Neural cell (in vitro differentiated cells): ENCODE measurements around the gene ITGB1BP1. TPM values are rescaled to one million over a fixed set of nuclear protein-coding genes. Genes with fewer than 3 reads are reported as not detected.

Experiments
- H2AFZ ChIP-seq: fragments of 200-600, 300-800 bp; sonication (generic), shearing (Covaris generic); 2 replicates; pipeline ENCODE4 v1.6.0; 2014; ENCODE audit warnings: low read depth, mild to moderate bottlenecking, antibody characterized with exemption, low read length, moderate library complexity
- H3F3A ChIP-seq: fragments of 200-600 bp; shearing (Covaris generic); 2 replicates; pipeline ENCODE4 v1.6.1; 2016; ENCODE audit warnings: mild to moderate bottlenecking, moderate library complexity, mixed read lengths, antibody characterized with exemption, low read length; ENCODE audit not compliant: insufficient read depth, poor library complexity, severe bottlenecking
- H3K27ac ChIP-seq: fragments of 200-600, 300-800 bp; sonication (generic), shearing (Covaris generic); 2 replicates; pipeline ENCODE4 v1.5.1; 2014; ENCODE audit warnings: mild to moderate bottlenecking, low read length, moderate library complexity
- H3K27me3 ChIP-seq: fragments of 300-800, 200-600 bp; sonication (generic), shearing (Covaris generic); 2 replicates; pipeline ENCODE4 v1.6.0; 2014; ENCODE audit warnings: mild to moderate bottlenecking, low read depth, low read length, moderate library complexity; ENCODE audit not compliant: insufficient read depth
- H3K36me3 ChIP-seq: fragments of 300-800, 200-600 bp; sonication (generic), shearing (Covaris generic); 2 replicates; pipeline ENCODE4 v1.5.1; 2014; ENCODE audit warnings: mild to moderate bottlenecking, antibody characterized with exemption, low read length, moderate library complexity; ENCODE audit not compliant: insufficient read depth
- H3K4me2 ChIP-seq: fragments of 300-800, 200-600 bp; sonication (generic), shearing (Covaris generic); 2 replicates; pipeline ENCODE4 v1.6.0; 2014; ENCODE audit warnings: mild to moderate bottlenecking, low read length
- H3K4me3 ChIP-seq: fragments of 300-800, 200-600 bp; sonication (generic), shearing (Covaris generic); 2 replicates; pipeline ENCODE4 v1.5.1; 2014; ENCODE audit warnings: mild to moderate bottlenecking, low read length, moderate library complexity
- H3K79me2 ChIP-seq: fragments of 200-600 bp; shearing (Covaris generic); replicated peaks from 2 replicates; pipeline ENCODE4 v1.6.0; 2014; ENCODE audit warnings: mild to moderate bottlenecking, low read length, moderate library complexity; ENCODE audit not compliant: insufficient read depth
- H3K9ac ChIP-seq: fragments of 300-800, 200-600 bp; sonication (generic), shearing (Covaris generic); 2 replicates; pipeline ENCODE4 v1.6.1; 2016; ENCODE audit warnings: mild to moderate bottlenecking, low read length, mixed read lengths
- H3K9me2 ChIP-seq: fragments of 200-600 bp; shearing (Covaris generic); 2 replicates; pipeline ENCODE4 v1.6.1; 2016; ENCODE audit warnings: mild to moderate bottlenecking, low read length, mixed read lengths; ENCODE audit not compliant: insufficient read depth
- H3K9me3 ChIP-seq: fragments of 200-600, 300-800 bp; sonication (generic), shearing (Covaris generic); 2 replicates; pipeline ENCODE4 v1.6.1; 2016; ENCODE audit warnings: mild to moderate bottlenecking, mixed run types, low read length, moderate library complexity, mixed read lengths
- H4K20me1 ChIP-seq: fragments of 200-600 bp; shearing (Covaris generic); 2 replicates; pipeline ENCODE4 v1.6.1; 2016; ENCODE audit warnings: mild to moderate bottlenecking, mixed run types; ENCODE audit not compliant: insufficient read depth
- CTCF ChIP-seq: fragments of 450-650 bp; IDR thresholded peaks from 2 replicates; pipeline ENCODE4 v1.5.1; 2014; ENCODE audit warnings: antibody characterized with exemption, mild to moderate bottlenecking, moderate library complexity; ENCODE audit not compliant: poor library complexity, severe bottlenecking
- EP300 ChIP-seq: fragments of 450-650 bp; conservative IDR thresholded peaks from 2 replicates; pipeline ENCODE4 v1.6.1; 2014; ENCODE audit warnings: antibody characterized with exemption, mild to moderate bottlenecking, moderate library complexity; ENCODE audit not compliant: poor library complexity, severe bottlenecking
- EZH2 ChIP-seq: fragments of 200-600, 300-800 bp; shearing (Covaris generic), sonication (generic); IDR thresholded peaks from 2 replicates; pipeline ENCODE4 v1.6.1; 2014; ENCODE audit warnings: antibody characterized with exemption, low read length, borderline replicate concordance, mild to moderate bottlenecking; ENCODE audit not compliant: insufficient read depth, poor library complexity, severe bottlenecking
- MXI1 ChIP-seq: fragments of 450-650 bp; conservative IDR thresholded peaks from 2 replicates; pipeline ENCODE4 v1.6.1; 2014; ENCODE audit warnings: antibody characterized with exemption, mild to moderate bottlenecking; ENCODE audit not compliant: poor library complexity, severe bottlenecking
- POLR2AphosphoS5 ChIP-seq: IDR thresholded peaks from 2 replicates; pipeline ENCODE4 v1.6.1; 2012
- RAD21 ChIP-seq: fragments of 450-650 bp; conservative IDR thresholded peaks from 2 replicates; pipeline ENCODE4 v1.6.1; 2014; ENCODE audit warnings: antibody characterized with exemption, mild to moderate bottlenecking, moderate library complexity
- REST ChIP-seq: IDR thresholded peaks from 2 replicates; pipeline ENCODE4 v1.6.1; 2012; ENCODE audit warnings: borderline replicate concordance
- SMC3 ChIP-seq: fragments of 450-650 bp; conservative IDR thresholded peaks from 2 replicates; pipeline ENCODE4 v1.6.1; 2014; ENCODE audit warnings: antibody characterized with exemption, mild to moderate bottlenecking, moderate library complexity; ENCODE audit not compliant: poor library complexity
- TAF1 ChIP-seq: IDR thresholded peaks from 2 replicates; pipeline ENCODE4 v1.6.1; 2012; ENCODE audit warnings: low read depth
- polyA plus RNA-seq: library from polyadenylated mRNA; depleted of rRNA; stranded (reverse); fragments of >200 nt; gene quantifications from 2 replicates; pipeline ENCODE4 v1.2.3, GENCODE V29; 2014

ITGB1BP1 gene
- polyA plus RNA-seq, 1 donor from 2014 or later, result 98.0 TPM

GRCh38 chr2:9420495-9420894, 2.8 kb downstream of the ITGB1BP1 start:
- no peaks in the 10 kb centered on the region for H3K36me3 ChIP-seq
- no peak overlapping the region for H3K9ac ChIP-seq
- H3K27me3 ChIP-seq, result no peaks in the 10 kb centered on the region
- peaks cover 36% of the 10 kb centered on the region for H3K79me2 ChIP-seq
- no peaks in the 10 kb centered on the region for H4K20me1 ChIP-seq
- no peak overlapping the region for H3K27ac ChIP-seq
- no peaks in the 10 kb centered on the region for H3F3A ChIP-seq
- no peak overlapping the region for H2AFZ ChIP-seq
- H3K9me2 ChIP-seq, result no peaks in the 10 kb centered on the region
- H3K4me3 ChIP-seq, result peak overlapping the region; percentile 40
- TF ChIP-seq POLR2AphosphoS5 (no peak), EP300 (no peak), MXI1 (no peak), TAF1 (no peak), RAD21 (no peak), SMC3 (no peak), EZH2 (no peak), CTCF (no peak), REST (no peak)
- H3K4me2 ChIP-seq, result no peak overlapping the region
- H3K9me3 ChIP-seq, result no peaks in the 10 kb centered on the region

GRCh38 chr2:9419541-9419940, 3.8 kb downstream of the ITGB1BP1 start:
- Histone ChIP-seq H2AFZ (no peak overlapping the region), H3K9me3 (no peaks in the 10 kb centered on the region), H3F3A (no peaks in the 10 kb centered on the region), H3K79me2 (peaks cover 28% of the 10 kb centered on the region), H3K9me2 (no peaks in the 10 kb centered on the region), H3K27me3 (no peaks in the 10 kb centered on the region), H3K36me3 (no peaks in the 10 kb centered on the region), H3K9ac (peak overlapping the region; percentile 24), H4K20me1 (no peaks in the 10 kb centered on the region), H3K4me2 (no peak overlapping the region), H3K27ac (peak overlapping the region; percentile 51), H3K4me3 (peak overlapping the region; percentile 40)
- TF ChIP-seq MXI1 (no peak), REST (no peak), RAD21 (no peak), TAF1 (no peak), EZH2 (no peak), EP300 (no peak), SMC3 (no peak)
